Thoracic aorta (tissue), 2 donors: ENCODE data around the gene SOWAHB. TPM values are rescaled to one million over a fixed set of nuclear protein-coding genes. Genes with fewer than 3 reads are reported as not detected.
"Not testable (repeated sequence)": the region's sequence is repeated elsewhere in the genome, so short reads cannot be mapped to it uniquely, and the experiment has no call there.

ENCODE experiments used
- ATAC-seq: fragments of 150-250 bp; one replicate; pipeline ENCODE4 v1.8.0; 2017; ENCODE audit warnings: low read depth; ENCODE audit not compliant: insufficient number of reproducible peaks, low FRiP score
- DNase-seq: peaks from one replicate; pipeline ENCODE4 v3.0.0-alpha.2; 2020; ENCODE audit warnings: low spot score
- H3K27ac ChIP-seq, 2 donors: fragments of 200-600 bp; sonication (generic); 1 replicate in 1 of 2; 2 replicates in 1 of 2; pipeline ENCODE4 v1.5.1; 2016; ENCODE audit warnings: mild to moderate bottlenecking in 2 of 2, moderate library complexity in 2 of 2
- H3K27me3 ChIP-seq: fragments of 200-600 bp; sonication (generic); replicated peaks from 2 replicates; pipeline ENCODE4 v1.6.0; 2016; ENCODE audit warnings: mild to moderate bottlenecking; ENCODE audit not compliant: insufficient read depth
- H3K36me3 ChIP-seq: fragments of 200-600 bp; sonication (generic); one replicate; pipeline ENCODE4 v1.5.1; 2016
- H3K4me1 ChIP-seq, 2 donors: fragments of 200-600 bp; sonication (generic); 1 replicate in 1 of 2; 2 replicates in 1 of 2; pipeline versions ENCODE4 v1.5.1 to v1.6.0; 2016; ENCODE audit warnings: low read depth in 2 of 2, mild to moderate bottlenecking in 1 of 2; ENCODE audit not compliant: control insufficient read depth in 1 of 2
- H3K4me3 ChIP-seq: fragments of 200-600 bp; sonication (generic); 2 replicates; pipeline ENCODE4 v1.5.1; 2016; ENCODE audit warnings: mild to moderate bottlenecking
- H3K9me3 ChIP-seq: fragments of 200-600 bp; sonication (generic); 2 replicates; pipeline ENCODE4 v1.5.1; 2016
- CTCF ChIP-seq: fragments of 200-600 bp; sonication (generic); IDR thresholded peaks from one replicate; pipeline ENCODE4 v1.5.1; 2019; ENCODE audit warnings: antibody characterized with exemption
- total RNA-seq, 2 donors: library from RNA; depleted of rRNA; stranded (reverse); fragments of >200 nt; gene quantifications; one replicate each; pipeline versions ENCODE4 v1.1.0 to v1.2.3, GENCODE V29; 2016

SOWAHB gene
- total RNA-seq, 2 donors from 2014 or later = 0.27 TPM; not detected in 1

GRCh38 chr4:76883147-76883546 is 14.8 kb downstream of the SOWAHB start:
- no peaks in the 10 kb centered on the region for H3K9me3 ChIP-seq
- no peaks in the 10 kb centered on the region for H3K36me3 ChIP-seq
- H3K4me3 ChIP-seq = no peak overlapping the region
- H3K27me3 ChIP-seq = no peaks in the 10 kb centered on the region
- no peak for TF ChIP-seq CTCF
- no peak overlapping the region for H3K27ac ChIP-seq
- DNase-seq (no peak), ATAC-seq (no peak)
- H3K4me1 ChIP-seq = no peaks in the 10 kb centered on the region

DNA sequence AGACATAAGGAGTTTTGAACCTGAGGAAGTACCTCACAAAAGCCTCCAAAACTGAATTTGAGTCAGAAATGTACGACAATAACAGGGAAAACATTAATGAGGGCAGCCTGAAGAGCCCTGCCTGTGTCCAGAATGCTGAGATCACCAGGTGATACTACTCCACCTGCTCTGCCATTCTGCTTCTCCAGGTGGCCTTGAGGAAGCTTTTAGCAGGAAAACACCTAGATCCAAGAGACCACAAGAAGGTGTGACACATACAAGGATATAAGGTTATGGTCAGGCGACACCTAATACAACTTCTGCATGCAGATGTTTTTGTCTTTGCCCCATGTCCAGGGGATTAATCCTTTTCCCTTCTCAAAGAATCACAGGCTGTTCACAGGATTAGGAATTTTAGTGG is 15.3 kb downstream of the SOWAHB start:
- TF ChIP-seq CTCF = no peak
- DNase-seq (no peak), ATAC-seq (no peak)
- no peak overlapping the region for H3K27ac ChIP-seq
- no peaks in the 10 kb centered on the region for H3K4me1 ChIP-seq
- H3K9me3 ChIP-seq = no peaks in the 10 kb centered on the region
- no peak overlapping the region for H3K4me3 ChIP-seq
- H3K36me3 ChIP-seq = no peaks in the 10 kb centered on the region
- no peaks in the 10 kb centered on the region for H3K27me3 ChIP-seq

- ATAC-seq = no peak
- TF ChIP-seq CTCF = no peak
- no peaks in the 10 kb centered on the region for H3K9me3 ChIP-seq
- H3K36me3 ChIP-seq = no peaks in the 10 kb centered on the region
- no peak overlapping the region for H3K27ac ChIP-seq
- H3K27me3 ChIP-seq = no peaks in the 10 kb centered on the region
- no peak overlapping the region for H3K4me3 ChIP-seq
- DNase-seq = no peak
- no peaks in the 10 kb centered on the region for H3K4me1 ChIP-seq
Observed at GRCh38 chr4:76881375-76881774, 16.6 kb downstream of the SOWAHB start.

- no peak overlapping the region for H3K4me3 ChIP-seq
- H3K27ac ChIP-seq = no peak overlapping the region
- DNase-seq = no peak
- H3K9me3 ChIP-seq = no peaks in the 10 kb centered on the region
- H3K36me3 ChIP-seq = no peaks in the 10 kb centered on the region
- TF ChIP-seq CTCF = no peak
- H3K4me1 ChIP-seq = no peaks in the 10 kb centered on the region
- ATAC-seq = no peak
- H3K27me3 ChIP-seq = no peaks in the 10 kb centered on the region
Observed at GRCh38 chr4:76879731-76880364, 18.1 kb downstream of the SOWAHB start.

DNA sequence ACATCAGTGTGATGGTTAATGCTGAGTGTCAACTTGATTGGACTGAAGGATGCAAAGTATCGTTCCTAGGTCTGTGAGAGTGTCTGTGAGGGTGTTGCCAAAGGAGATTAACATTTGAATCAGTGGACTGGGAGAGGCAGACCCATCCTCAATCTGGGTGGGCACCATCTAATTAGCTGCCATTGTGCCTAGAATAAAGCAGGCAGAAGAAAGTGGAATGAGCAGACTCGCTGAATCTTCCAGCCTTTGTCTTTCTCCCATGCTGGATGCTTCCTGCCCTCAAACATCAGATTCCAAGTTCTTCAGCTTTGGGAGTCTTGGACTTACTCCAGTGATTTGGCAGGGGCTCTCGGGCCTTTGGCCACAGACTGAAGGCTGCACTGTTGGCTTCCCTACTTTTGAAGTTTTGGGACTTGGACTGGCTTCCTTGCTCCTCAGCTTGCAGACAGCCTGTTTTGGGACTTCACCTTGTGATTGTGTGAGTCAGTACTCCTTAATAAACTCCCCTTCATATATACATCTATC is 19.2 kb downstream of the SOWAHB start:
- not testable (repeated sequence) for H3K4me1 ChIP-seq, H3K4me3 ChIP-seq, H3K27ac ChIP-seq, ATAC-seq, H3K27me3 ChIP-seq, H3K9me3 ChIP-seq, H3K36me3 ChIP-seq, DNase-seq

DNA sequence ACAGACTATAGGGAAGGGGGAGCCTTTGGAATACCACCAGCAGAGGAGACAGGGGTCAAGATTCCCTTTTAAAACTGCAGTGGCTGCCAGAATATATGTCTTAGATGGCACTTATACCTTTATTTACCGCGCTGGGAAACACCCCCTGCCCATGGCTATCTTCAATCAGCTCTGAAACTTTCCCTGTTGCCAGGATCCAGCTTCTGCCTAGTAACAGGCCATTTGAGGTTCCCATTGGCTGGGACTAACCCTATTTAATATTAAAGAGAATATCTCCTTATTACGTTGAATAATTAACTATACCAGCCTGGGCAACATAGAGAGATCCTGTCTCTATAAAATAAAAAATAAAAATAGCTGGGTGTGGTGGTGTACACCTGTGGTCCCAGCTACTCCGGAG is 23.8 kb downstream of the SOWAHB start:
- no peak for TF ChIP-seq CTCF
- Histone ChIP-seq H3K27me3 (no peaks in the 10 kb centered on the region), H3K36me3 (no peaks in the 10 kb centered on the region), H3K4me3 (no peak overlapping the region), H3K9me3 (no peaks in the 10 kb centered on the region), H3K4me1 (no peaks in the 10 kb centered on the region), H3K27ac (no peak overlapping the region)
- DNase-seq = no peak
- ATAC-seq = no peak
